ENCODE results near the gene BCL2.

The BCL2 gene

DNA sequence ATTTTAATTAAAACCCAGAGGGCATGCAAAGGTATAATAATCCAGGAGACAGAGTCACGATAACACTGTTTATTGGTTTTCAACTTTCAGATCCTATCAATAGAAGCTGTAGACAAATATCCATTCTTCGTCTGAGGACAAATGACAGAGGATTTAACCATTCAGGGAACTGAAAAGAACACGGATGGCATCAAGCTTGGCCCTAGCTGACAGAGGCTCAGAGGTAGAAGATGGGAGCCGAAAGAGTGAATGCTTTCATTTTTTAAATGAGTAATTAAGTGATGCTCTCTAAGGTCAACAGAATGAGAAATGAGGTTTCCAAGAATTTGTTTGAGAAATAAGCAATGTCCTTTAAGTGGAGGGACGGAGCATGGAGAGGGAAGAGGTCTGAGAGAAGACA is 62.1 kb downstream of the BCL2 start:
- no peak for DNase-seq

DNA sequence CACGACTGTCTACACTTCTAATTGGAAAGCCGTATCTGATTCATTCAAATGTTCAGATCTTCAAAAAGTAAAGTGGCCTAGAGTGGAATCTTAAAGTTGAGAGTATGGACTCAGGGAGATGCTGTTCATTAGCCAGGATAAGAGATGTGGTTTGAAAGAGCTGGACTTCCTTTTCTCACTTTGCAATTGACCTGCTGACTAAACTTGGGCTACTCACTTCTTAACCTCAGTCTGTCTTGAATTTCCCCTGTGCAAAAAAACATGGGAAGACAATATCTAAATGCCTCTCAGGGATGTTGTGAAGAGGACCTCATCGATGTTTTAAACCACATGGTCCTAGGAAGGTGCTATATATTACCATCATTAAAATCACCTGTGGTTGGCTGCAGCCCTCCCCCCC is 64.1 kb downstream of the BCL2 start:
- DNase-seq, result peak in 2 of 4 experiments; percentile 40

DNA sequence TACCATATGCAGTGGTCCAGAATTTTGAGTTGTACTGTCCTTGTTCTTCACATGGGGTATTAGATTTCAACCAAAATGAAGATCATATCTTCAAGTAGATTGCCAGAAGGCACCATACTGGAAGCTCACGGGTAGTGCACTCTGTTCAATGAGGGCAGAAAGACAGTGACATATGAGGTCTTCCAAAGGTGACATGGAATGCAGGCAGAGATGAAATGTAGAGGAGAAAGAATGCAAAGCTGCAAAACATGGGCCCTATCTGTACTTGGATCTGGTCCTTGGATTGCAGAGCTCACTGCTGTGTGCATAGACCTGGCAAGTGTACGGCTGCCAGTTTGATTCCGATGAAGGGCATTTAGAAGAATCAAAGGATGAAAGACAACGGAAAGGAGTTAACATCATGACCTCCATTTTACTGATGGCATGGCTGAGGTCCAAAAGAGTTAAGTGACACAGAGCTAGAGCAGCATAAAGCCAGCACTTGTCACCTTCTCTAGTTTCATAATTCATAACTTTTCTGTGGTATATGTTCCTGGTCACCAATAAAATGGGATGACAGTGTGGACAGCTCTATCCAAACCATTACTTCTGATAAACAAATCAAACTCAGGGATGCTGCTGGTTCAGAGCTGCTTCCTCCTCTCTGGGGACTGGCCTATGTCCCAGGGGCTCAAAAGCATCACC is 64.7 kb downstream of the BCL2 start:
- DNase-seq, result no peak

DNA sequence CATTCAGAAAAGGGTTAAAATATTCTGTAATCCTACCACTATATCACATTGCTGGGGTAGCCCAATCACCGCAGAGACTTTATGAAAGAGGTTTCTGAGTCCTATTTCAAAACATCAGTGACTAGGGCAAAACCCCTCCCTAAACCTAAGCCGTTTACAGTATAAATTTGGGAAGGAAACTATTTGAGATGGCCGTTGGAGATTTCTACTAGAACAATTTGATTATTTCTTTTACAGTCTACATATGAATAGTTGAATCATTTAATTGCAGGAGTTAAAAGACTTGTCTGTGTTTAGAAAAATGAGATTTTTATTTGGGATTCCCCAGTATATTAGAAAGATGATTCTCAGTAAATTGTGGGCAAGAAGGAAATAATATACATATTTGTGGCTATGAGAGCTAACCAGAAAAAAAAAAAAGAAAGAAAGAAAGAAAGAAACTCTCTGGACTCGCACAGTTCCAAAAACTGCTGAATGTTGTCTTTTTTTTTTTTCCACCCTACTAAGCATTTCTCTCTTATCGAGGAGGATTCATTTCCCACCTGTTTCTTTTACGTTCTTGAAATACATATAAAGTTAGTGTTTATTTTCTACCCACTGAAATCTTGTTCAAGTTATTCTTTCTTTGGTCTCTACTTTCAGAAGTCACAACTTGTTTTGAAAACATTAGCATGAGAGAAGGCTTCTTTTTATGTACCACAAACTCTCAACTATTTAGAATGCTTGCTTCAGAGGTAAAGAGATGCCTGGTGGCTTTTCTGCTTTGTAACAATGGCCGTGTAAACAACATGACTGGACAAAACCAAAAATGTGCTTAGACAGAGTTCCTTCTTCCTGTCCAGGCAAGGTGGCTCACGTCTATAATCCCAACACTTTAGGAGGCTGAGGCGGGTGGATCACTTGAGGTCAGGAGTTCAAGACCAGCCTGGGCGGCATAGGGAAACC is 65.9 kb downstream of the BCL2 start:
- peak; percentile 39 to 75 (median 64) for DNase-seq

DNA sequence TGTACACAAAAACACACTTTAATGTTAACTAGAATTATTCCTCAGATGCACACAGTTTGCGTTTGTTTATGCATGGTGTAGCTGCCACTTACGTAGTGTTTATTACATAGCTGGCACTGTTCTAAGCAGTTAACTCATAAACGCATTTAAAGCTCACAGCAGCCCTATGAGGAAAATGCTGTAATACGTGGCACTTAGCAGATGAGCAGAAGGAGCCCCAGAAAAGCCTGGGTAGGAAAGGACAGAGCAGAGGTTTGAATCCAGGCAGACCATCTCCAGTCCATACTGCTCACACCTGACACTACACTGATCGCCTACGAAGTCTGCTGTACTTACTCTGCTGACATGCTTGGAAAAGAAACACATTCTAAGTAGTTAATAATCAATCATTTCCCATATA is 66.6 kb downstream of the BCL2 start:
- DNase-seq, result peak in 1 of 4 experiments; percentile 7

DNA sequence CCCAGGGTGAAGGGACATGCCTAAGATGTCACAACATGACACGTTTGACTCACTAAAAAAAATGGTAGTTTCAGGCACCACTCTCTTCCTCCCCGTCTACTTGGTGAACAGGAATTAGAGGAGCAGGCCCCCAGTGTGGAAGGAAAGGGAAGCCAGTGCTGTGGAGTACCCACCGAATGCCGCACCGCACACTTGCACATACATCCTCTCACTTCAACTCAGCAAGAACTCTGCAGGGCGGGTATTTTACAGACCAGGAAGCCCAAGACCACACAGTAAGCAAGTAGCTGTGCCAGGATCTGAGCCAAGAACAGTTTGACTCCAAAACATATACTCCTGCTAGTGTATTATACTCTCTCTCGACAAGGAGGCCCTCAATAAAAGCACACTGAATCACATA is 69.8 kb downstream of the BCL2 start:
- peak; percentile 24 to 62 (median 55) for DNase-seq

DNA sequence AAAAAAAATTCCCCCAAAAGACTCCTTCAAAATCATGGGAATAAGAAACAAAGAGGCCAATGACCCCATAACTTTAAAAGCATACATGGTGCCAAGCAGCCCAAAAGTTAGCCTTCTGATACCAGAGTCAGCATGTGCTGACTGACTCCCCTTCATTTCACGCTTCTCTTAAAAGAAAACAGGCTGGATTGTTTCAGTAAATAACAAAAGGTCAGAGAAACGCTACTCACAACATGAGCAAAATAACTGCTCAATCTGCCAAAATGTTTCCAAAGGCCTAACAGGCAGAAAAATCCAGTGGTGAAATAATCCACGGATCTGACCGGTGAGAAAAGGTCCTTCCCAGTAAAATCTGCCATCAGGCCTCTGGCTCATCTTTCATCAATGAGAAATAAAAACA is 71.6 kb downstream of the BCL2 start:
- DNase-seq, result no peak

DNA sequence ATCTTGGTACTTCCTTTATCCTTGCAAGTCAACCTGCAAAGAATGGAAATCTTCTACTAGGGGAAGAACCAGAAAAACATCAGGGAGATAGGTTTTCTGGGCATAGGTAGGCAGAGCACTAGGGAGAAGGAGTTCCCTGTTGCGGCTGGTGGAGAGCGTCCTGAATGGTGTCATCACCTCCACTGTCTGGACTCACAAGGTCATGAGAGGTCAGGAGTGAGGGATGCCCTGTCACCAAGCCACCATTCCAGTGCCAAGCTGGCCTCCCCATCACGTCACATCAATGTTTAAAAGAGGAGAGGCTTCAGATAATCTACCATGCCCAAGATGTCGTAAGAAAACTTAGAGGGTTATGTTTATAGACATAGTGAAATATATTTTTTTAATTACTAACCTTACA is 72.1 kb downstream of the BCL2 start:
- no peak for DNase-seq

DNA sequence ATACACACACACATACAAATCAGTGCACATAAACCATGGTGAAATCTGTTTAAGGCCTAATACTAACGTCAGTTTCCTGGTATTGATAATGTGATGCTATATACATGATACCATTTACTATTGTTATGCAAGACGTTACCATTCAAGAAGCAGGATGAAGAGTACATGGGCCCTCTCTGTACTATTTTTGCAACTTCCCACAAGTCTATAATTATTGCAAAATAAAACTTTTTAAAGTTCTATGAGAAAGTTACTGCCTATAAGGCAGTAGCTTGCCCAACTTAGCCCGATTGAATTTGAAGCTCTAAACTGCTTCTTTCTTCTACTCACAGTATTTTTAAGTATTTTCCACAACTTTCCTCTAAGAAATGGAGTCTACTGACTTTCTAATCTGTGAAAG is 74.0 kb downstream of the BCL2 start:
- DNase-seq, result no peak

DNA sequence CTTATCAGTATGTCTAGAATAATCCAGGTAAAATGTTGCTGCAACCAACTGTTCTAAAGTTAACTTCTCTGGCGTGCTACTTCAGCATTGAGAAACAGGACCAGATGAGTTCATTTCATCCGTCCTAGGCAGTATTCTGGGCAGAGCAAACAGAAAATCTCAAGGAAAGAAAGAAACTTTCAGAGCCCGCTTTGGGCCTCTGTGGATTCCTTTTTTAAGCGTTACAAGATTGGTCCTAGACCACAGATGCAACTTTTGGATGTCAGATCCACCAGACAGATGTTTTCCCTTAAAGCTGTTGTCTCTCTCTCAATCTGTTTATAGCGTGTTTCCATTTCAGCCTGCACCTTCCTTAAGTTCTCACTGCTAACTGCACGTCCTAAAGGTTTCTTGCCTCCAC is 75.0 kb downstream of the BCL2 start:
- DNase-seq, result no peak

DNA sequence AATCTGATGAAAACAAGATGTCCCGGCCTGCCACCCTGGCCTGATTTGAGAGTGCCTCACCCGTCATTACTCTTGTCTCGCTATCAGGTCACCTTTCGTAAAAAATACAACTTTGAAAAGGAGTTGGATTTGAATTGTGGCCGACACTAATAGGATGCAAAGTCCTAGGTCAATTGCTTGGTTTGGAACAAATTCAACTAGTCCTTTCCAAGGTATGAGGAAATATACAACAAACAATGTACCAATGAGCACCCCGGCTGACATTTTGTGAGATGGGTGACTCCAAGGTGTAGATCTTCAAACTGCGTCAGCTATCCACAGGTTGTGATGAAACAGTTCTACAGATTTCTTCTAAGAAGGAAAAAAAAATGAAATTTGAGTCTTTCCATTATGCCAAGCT is 77.8 kb downstream of the BCL2 start:
- DNase-seq, result no peak

DNA sequence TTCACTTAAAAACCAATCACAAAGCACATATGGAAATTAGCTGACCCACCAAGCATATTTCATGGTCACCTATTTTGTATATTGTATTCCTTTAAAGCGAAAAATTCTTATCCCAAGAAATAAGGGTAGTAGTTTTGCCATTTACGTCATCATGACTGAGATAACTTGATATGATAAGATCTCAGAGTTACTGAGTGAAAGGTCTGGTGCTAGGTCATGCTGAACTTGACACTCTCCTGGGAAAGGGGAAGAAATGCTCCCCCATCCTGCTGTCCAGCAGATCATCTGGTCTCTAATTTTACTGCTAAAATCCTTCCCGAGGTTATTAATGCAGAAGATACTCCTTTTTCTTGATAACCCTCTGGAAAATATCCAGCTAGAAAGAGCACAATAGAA is 78.3 kb downstream of the BCL2 start:
- DNase-seq, result peak in 1 of 4 experiments; percentile 42

DNA sequence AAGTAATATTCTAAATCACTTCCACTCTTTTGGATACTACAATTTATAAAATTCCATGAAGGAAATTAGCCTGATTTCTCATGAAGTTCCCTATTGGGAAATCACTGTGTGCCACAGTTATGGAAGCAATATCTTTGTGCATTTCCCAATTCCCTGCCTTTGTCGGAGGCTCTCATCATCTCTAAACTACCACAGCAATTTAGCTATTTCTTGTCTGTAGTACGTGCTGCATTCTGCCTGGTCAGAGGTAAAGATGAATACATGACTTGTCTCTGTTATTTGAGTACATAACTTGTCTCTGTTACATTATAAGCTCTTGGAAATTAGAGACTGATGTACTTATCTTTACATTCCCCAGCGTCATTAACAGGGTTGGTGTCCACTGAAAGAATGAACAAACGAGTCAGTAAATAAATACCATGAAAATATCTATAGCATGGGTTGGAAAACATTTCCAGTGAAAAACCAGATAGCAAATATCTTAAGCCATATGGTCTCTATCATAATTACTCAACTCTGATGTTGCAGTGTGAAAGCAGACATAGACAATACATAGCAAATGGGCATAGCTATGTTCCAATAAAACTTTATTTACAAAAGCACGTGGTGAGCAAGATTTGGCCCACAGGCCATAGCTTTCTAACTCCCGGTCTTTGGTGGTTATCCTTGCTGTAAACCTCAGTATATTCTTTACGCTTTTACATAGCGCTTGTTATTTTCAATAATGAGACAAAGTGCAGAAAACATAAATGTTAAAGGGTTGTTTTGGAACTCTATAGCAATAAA is 78.8 kb downstream of the BCL2 start:
- no peak for DNase-seq

DNA sequence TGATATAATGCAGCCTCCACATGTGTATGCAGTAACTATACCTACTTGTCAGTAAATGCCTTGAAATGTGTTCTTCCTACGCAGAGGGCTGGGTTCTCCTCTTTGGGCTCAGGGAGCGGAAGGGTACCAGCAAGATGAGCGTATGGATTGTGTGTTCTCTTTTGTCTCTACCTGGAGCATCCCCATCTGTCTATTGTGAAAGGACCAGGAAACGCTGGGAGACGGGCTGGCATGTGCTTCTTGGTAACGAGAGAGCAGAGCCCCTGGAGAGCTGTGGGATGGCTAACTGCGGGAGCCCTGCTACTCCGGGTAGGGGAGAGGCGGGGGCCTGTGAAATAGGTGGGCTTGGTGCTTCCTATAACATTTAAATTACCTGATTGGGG is 80.9 kb downstream of the BCL2 start:
- no peak for DNase-seq

DNA sequence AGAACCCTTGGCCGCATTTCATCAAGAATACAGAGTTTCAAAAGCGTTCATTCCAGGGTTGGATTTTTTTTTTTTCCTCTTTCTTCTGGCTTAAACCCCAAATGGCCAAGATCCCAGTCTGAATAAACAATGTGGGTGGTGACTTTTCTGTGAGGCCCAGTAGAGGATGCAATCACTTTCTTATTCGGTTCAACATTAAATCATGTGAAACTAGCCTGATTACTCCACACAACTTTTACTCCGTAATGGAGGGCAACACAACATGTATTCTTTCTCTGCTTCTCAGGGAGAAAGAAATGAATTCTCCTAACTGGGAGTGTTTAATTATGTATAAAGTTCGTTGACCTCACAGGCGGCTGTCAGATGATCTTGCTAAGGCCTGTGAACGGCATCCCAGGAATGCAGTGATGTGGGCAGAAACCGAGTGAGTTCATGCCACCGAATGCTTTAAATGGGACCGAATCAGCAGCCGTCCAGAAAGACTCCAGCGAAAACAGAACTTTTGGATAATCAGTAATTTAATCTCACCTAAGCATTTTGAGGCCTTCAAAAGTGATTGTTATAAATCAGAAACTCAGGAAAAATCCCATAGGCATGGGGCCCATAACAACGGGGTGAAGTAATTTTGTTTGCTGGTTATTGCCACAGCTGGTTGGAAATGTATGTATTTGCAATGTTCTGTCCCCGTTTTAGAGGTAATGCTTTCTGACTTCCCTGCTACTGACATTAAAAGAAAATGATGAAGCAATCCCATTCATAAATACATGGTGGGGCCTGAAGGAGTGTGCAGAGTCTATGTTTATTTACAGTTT is 81.5 kb downstream of the BCL2 start:
- DNase-seq, result peak; percentile 25 to 71 (median 47)

DNA sequence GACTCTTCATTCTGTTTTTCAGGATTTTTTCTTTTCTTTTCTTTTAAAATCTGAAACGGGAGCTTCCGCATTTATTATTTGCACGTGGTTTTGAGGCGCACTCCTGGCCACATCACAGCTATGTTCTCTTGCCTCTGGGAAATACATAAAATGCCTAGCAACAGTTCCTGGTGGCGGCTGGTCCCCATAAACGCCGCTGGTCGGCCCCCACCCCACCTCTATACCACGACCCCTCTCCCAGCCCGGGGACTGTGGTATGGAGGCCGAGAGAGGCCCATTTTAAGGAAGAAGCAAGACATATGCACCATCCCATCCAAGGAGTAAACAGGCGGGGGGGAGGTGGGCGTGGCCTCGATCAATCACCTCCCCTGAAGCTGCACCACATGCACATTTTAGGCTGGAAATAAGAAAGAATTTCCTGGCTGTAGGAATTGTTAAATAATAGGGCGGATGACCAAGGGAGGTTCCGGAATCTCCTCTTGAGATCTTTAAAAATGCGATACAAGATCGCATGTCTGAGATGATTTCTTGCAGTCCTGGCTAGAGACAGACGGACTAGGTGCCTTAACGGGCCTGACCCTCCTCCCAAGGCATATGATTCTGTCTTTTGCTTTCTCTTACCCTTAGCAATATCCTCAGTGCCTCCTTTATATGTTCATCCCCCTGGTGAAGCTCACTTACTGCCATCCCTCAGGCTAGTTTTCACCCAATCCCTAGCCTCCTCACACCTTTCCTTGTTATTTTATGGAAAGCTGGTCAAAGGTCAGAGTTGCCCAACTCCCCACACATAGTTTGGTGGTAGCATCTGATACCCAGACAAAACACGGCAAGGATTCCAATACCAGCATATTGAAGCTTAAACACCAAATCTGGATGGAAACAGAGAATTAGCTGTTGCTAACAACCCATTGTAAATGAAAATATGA is 82.4 kb downstream of the BCL2 start:
- DNase-seq, result peak; percentile 49 to 78 (median 70)

DNA sequence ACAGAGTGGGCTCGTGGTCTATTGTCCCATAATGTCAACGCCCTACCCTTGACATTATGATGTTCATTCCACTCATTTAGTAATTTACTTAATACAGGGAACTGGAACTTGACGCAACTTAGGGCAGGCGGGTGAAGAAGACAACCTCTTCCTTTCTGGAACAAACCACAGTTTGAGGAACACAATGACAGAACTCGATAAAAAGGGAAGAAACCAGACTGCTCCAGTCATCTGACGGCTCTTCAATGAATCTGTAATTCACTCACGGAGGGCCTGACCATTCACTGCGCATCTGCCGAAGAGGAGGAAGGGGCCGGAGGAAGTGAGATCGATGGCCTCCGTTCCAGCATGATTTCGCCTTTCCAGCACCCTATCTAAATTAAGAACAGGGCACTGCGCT is 83.2 kb downstream of the BCL2 start:
- peak; percentile 93 to 98 (median 95) for DNase-seq

DNA sequence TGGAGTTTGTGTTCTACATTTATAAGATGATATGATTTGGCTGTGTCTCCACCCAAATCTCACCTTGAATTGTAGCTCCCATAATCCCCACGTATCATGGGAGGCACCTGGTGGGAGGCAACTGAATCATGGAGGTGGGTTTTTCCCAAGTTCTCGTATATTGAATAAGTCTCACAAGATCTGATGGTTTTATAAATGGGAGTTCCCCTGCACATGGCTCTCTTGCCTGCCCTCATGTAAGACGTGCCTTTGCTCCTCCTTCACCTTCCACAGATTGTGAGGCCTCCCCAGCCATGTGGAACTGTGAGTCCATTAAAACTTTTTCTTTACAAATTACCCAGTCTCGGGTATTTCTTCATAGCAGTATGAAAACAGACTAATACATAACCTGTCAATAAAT is 83.6 kb downstream of the BCL2 start:
- DNase-seq, result peak; percentile 37 to 58 (median 54)

DNA sequence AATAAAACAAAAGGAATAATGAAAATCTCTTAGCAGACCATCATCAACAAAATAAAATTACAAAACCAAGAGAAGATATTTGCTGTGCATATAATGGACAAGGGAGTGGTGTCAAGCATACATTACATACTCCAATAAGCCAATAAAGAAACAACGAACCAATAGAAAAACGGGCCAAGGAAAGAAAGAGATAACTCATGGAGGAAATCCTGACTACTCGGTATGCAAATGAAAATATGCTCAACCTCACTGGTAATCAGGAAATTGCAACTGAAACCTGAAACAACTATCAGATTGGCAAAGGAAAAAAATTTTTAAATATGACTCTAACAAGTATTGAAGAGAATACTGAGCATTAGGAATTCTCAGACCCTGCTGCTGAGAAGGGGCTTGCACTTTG is 84.7 kb downstream of the BCL2 start:
- DNase-seq, result no peak

DNA sequence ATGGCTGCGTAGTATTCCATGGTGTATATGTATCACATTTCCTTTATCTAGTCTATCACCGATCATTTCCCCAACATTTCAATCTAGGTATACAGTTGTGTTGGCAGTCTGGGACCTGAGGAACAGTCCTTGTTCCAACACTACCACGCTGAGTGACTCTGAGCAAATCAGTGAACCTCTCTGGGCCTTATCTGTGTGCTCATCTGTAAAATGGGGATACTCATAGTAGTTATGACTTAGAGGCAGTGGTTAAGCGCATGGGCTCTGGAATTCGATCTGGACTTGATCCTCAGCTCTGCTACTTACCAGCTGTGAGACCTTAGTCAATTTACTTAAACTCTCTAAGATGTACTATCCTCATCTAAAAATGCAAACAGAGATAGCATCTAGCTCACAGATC is 85.1 kb downstream of the BCL2 start:
- no peak for DNase-seq

DNA sequence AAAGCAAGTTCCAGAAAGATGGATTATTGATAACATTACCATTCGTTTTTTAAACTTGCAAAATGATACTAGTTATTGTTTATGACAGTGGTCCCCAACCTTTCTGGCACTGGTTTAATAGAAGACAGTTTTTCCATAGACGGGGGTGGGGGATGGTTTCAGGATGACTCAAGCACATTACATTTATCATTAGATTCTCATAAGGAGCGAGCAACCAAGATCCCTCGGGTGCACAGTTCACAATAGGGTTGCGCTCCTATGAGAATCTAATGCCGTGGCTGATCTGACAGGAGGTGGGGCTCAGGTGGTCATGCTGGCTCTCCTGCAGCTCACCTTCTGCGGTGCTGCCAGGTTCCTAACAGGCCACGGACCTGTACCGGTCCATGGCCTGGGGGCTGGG is 86.2 kb downstream of the BCL2 start:
- DNase-seq, result no peak

Measured in suppressor macrophage (primary cell).